Panc1 (cell line): Measurements from ENCODE around the gene WFDC8. TPM values are rescaled to one million over a fixed set of nuclear protein-coding genes. Genes with fewer than 3 reads are reported as not detected.

ENCODE experiments used
- total RNA-seq: library from RNA; stranded (reverse); gene quantifications from one replicate; pipeline ENCODE4 v1.2.1, GENCODE V29; 2021; ENCODE audit not compliant: unreplicated experiment

Gene WFDC8
- total RNA-seq, 1 experiment from 2014 or later: not detected

Other genes starting within 250 kb of the WFDC8 start
- 93.3 TPM for gene SDC4, start 230.9 kb downstream of the WFDC8 start, total RNA-seq
- 29.1 TPM for gene SYS1, start 216.1 kb downstream of the WFDC8 start, total RNA-seq
- not detected for gene TP53TG5, start 201.0 kb downstream of the WFDC8 start, total RNA-seq
- 55.4 TPM for gene DBNDD2, start 171.0 kb downstream of the WFDC8 start, total RNA-seq
- 108 TPM for gene PIGT, start 163.1 kb downstream of the WFDC8 start, total RNA-seq
- 1.6 TPM for gene WFDC2, start 109.5 kb downstream of the WFDC8 start, total RNA-seq
- not detected for gene SPINT3, start 63.7 kb downstream of the WFDC8 start, total RNA-seq
- not detected for gene WFDC6, start 39.8 kb downstream of the WFDC8 start, total RNA-seq
- gene EPPIN, start 31.9 kb downstream of the WFDC8 start, total RNA-seq: not detected
- gene WFDC10A, start 50.5 kb upstream of the WFDC8 start, total RNA-seq: not detected
- not detected for gene WFDC9, start 52.0 kb upstream of the WFDC8 start, total RNA-seq
- gene WFDC11, start 91.0 kb upstream of the WFDC8 start, total RNA-seq: not detected
- gene WFDC13, start 122.8 kb upstream of the WFDC8 start, total RNA-seq: not detected
- gene WFDC10B, start 125.7 kb upstream of the WFDC8 start, total RNA-seq: not detected
- not detected for gene SPINT4, start 143.1 kb upstream of the WFDC8 start, total RNA-seq
- gene WFDC3, start 212.6 kb upstream of the WFDC8 start, total RNA-seq: 1.1 TPM
- 48.8 TPM for gene DNTTIP1, start 212.7 kb upstream of the WFDC8 start, total RNA-seq
- 173 TPM for gene UBE2C, start 233.4 kb upstream of the WFDC8 start, total RNA-seq
- 0.26 TPM for gene TNNC2, start 248.0 kb upstream of the WFDC8 start, total RNA-seq